GM18517 (cell line): ENCODE measurements around the gene PITX2.

Experiments
- ATAC-seq: cut with Tn5 transposase; IDR thresholded peaks from one replicate; pipeline ENCODE4 v1.9.1; 2021; ENCODE audit warnings: mild to moderate bottlenecking, moderate library complexity; ENCODE audit not compliant: unreplicated experiment

PITX2 gene

GRCh38 chr4:110624904-110625494, 2.1 kb upstream of the PITX2 start:
- no peak for ATAC-seq

- ATAC-seq, result no peak
These were observed 1.5 kb upstream of the PITX2 start for GRCh38 chr4:110624398-110624780.

- ATAC-seq, result no peak
These were observed 981 bp upstream of the PITX2 start for GRCh38 chr4:110623718-110624397.

GRCh38 chr4:110621839-110622751, 782 bp downstream of the PITX2 start:
- ATAC-seq, result no peak

- ATAC-seq, result no peak
These were observed 1.5 kb downstream of the PITX2 start for GRCh38 chr4:110621328-110621812.

DNA sequence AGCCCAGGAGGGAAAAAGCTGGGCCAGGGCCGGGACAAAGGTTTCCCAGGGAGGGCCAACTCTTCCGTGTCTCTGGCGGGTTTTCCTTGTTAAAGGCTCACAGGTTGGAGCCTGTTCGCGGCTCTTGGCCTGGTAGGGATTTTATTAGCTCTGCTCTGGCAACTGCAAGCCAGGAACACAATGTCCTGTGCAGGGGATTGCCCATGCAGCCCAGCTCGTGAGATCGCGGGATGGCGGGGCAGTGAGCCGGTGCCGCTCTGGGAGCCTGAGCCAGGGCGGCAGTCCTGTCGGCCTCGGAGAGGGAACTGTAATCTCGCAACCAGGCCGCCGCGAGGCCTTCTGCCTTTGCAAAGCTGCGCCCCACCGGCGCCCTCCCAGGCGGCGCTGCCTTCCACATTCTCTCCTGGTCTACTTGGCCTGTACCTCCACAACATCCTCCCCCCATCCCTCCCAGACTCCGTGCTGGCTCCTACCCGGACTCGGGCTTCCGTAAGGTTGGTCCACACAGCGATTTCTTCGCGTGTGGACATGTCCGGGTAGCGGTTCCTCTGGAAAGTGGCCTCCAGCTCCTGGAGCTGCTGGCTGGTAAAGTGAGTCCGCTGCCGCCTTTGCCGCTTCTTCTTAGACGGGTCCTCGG, 2.1 kb downstream of the PITX2 start:
- no peak for ATAC-seq

DNA sequence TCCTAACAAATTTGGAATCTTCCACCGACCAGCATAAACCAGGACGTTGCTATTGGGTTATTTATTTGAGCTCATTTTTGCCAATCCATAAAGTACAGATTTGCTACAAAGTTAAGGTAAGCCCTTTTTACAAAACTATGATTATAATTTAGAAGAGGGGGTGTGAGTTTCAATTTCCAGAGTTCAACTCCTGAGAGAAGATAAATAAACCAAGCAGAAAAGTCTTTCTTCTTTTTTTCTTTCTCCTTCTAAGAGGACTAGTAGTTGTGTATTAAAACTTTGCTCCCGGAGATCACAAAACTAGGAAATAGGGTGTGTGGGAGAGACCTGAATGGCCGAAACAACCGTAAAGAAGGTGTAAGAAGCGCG, 2.6 kb downstream of the PITX2 start:
- no peak for ATAC-seq

GRCh38 chr4:110619463-110620247, 3.2 kb downstream of the PITX2 start:
- ATAC-seq, result no peak

DNA sequence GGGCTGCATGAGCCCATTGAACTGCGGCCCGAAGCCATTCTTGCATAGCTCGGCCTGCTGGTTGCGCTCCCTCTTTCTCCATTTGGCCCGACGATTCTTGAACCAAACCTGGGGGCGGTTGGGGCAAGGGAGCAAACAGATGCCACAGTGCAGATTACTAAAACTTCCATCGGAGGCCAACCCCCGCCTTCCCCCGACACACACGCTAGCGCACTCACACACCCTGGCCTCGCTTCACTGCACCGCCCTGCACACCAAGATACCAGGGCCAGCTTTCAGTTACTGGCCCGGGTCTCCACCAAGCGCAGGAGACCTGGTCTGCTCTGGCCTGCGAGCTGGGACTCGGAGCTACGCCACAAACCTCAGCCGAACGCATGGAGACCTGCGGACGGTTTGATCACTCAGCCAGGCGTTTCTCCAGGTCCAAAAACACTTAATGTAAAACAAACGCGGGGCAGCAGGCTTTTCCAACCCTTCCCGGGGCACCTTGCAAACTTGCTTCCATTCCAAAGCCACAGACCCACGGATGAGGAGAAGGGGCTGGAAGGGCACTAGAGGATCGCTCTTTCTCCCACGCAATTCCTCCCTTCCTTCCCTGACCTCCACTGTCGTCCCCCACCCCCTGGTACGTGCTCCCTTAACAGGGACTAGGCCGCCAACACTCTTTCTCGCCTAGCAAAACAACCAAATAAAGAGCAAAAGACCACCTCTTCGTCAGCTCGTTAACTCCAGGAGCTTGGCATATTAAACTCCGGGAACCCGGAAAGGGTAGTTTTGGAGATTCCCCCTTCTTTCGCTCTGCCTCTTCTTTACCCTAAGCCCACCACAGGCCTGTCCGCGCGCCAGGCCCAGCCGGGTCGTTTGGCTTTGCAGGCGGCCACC, 4.1 kb downstream of the PITX2 start:
- no peak for ATAC-seq

DNA sequence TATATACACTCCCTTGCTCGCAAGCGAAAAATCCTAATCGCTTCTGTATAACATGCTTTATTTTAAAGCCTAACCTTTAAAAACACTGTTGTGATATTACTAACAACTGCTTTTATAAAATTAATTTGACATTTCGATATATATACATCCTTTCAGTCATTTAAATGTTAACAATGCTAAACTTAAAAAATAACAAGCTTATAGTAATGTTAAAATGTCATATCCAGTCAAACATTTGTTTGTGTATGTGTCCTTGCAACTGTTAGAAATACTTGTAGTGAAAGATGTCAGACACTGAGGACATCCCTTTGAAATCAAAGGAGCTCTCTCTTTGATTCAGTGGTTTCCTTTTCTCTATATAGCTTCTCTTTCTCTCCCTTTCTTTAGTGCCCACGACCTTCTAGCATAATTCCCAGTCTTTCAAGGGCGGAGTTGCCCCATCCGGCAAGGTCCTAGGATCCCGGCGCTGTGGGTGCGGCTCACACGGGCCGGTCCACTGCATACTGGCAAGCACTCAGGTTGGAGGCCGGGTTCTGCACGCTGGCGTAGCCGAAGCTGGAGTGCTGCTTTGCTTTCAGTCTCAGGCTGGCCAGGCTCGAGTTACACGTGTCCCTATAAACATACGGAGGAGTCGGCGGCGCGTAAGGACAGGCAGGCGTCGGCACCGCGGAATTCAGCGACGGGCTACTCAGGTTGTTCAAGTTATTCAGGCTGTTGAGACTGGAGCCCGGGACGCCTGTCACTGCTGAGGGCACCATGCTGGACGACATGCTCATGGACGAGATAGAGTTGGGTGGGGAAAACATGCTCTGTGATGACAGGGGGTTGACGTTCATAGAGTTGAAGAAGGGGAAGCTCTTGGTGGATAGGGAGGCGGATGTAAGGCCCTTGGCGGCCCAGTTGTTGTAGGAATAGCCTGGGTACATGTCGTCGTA, 5.0 kb downstream of the PITX2 start:
- ATAC-seq, result no peak

- no peak for ATAC-seq
These were observed 5.7 kb downstream of the PITX2 start for GRCh38 chr4:110617075-110617640.

DNA sequence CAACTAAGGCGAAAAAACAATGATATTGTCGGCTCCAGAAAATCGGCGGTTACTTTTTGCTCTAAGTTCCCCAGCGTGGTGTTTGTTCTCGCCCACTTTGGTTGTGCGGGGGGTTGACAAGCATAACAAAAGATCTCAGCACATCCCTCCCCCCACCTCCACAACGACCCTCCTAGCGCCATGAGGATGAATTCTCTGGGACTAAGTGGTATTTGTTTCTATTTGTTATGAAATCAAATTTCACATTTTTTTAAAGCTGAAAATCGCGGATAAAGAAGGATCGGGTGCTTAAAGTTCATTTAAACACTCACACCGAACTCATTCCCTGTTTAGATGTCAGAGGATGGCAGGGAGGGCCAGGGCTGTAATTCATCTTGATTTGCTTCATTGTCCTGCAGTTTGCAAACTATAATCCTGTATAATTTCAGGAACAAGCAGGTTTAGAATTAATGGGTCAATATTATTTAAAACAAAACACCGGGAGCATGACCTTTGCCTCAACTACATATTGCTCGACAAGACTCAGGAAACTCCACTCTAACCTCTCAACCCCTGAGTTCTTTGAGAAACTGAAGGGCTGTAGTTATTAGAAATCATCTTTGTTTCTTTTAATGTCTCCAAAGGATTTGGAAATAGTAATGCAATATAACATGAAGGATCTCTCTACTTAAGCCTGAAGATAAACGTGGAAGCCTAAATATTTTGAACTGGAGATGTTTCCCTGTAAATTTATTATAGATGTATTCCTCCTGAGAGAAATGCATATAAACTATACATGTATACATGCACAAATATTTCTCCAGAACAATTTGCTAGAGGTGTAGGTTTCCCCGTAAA, 6.4 kb downstream of the PITX2 start:
- no peak for ATAC-seq

DNA sequence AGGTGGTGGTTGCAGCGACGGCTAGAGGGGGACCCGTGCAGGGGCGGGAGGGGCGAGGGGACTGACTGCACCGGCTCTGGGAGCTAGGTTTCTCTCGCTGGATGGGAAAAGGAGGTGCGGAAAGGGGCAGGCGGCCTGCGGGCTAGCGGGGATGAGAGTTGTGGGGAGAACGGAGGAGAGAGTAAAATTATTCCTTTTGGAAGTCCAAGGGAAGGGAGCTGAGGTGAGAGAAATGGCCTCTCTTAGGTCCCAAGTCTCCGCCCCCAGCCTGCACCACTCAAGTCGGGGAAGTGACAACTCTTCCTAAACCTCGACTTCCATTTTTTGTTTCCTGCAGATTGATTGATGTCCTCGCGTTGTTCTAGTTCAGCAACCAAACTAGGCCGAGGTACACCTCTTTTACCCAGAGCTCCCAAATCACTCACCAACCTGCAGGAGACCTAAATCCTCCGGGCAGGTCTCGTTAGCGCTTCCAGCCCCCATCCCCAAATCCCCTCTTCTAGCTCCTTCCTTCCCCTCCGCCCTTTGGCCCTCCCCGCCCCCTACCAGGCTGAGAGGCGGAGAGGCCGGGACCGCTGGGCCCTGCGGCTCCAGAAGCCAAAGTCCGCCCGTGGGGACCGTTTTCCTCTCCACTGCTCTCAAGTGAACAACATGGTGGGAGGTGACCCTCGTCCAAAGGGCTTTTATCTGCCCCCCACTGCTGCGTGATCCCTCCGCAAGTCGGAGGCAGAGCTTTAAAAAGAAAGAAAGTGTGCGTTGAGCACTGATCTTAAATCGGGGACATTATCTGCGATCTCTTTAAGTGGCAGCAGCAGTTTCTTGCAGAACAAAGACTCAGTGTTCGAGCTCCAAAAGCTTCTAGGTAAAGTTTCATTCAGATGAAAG, 7.3 kb downstream of the PITX2 start:
- no peak for ATAC-seq

DNA sequence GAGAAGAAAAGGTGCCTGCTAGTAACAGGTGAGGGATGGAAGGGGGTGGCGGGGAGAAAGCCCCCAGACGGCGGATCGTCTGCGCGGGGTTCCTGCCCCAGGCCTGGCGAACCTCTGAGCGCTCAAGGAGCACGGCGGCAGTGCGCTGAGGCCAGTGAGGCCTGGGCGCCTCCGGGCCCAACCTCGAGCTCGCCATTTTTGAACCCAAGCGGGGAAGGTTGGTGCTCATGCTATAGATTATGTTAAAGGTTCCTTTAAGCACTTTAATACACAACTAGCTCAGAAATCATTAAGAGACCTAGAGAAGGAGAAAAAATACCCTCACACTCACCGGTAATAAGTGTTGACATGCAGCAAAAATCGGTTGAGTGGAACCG, 7.9 kb downstream of the PITX2 start:
- ATAC-seq, result no peak

GRCh38 chr4:110614173-110614963, 8.5 kb downstream of the PITX2 start:
- ATAC-seq, result no peak

DNA sequence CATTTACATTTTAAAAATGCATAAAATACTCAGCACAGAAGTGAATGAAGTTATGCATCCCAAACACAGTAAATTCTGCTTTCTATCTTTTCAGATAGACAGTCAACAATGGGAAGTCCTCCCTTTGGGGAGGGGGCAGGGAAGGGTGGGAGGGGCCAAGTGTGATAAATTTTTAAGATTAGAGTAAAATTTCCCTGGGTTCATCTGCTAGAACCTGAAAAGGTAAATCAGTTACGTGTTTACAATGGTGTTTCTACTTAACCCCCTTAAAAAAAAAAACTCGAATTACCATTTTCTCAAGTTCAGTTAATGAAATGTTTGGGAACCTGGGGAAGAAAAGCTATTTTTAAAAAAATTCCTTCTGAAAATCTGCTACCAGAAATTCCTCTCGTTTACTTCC, 9.1 kb downstream of the PITX2 start:
- ATAC-seq, result no peak
